GM12878 (cell line): ENCODE results near the gene ARHGAP19.

Experiments used
- CTCF ChIP-seq, 3 experiments: IDR thresholded peaks in 2 of 3; conservative IDR thresholded peaks in 1 of 3; 2 replicates each; pipeline ENCODE4 v1.5.1; 2011; ENCODE audit warnings: low read depth in 3 of 3, low read length in 3 of 3, mild to moderate bottlenecking in 3 of 3, control low read depth in 2 of 3, moderate library complexity in 2 of 3, inconsistent platforms in 1 of 3, mixed read lengths in 1 of 3; ENCODE audit not compliant: control insufficient read depth in 2 of 3, insufficient read depth in 1 of 3; ENCODE audit errors: extremely low read depth in 1 of 3
- EP300 ChIP-seq, 2 experiments: fragments of 150-350 bp in 1 of 2; IDR thresholded peaks; 2 replicates each; pipeline ENCODE4 v1.6.1; 2011 to 2012; ENCODE audit warnings: low read depth in 2 of 2, low read length in 2 of 2, borderline replicate concordance in 1 of 2, improper control_type of control experiment in 1 of 2, inconsistent platforms in 1 of 2; ENCODE audit not compliant: control insufficient read depth in 1 of 2
- GATAD2B ChIP-seq: fragments of 450-650 bp; conservative IDR thresholded peaks from 2 replicates; pipeline ENCODE4 v1.6.1; 2017; ENCODE audit warnings: low read depth, mild to moderate bottlenecking, moderate library complexity
- HDAC2 ChIP-seq: fragments of 200-600 bp; sonication (generic); IDR thresholded peaks from 2 replicates; pipeline ENCODE4 v1.6.1; 2017
- POLR2A ChIP-seq: IDR thresholded peaks from 2 replicates; pipeline ENCODE4 v1.6.1; 2011; ENCODE audit warnings: low read depth, mild to moderate bottlenecking, low read length
- RAD21 ChIP-seq: IDR thresholded peaks from 2 replicates; pipeline ENCODE4 v1.6.1; 2011; ENCODE audit warnings: mild to moderate bottlenecking, low read depth, low read length, moderate library complexity; ENCODE audit not compliant: insufficient read depth
- REST ChIP-seq: IDR thresholded peaks from 2 replicates; pipeline ENCODE4 v1.6.1; 2012; ENCODE audit warnings: mild to moderate bottlenecking, low read depth, low read length
- SMAD1 ChIP-seq: fragments of 450-650 bp; IDR thresholded peaks from 2 replicates; pipeline ENCODE4 v1.6.1; 2018; ENCODE audit warnings: mild to moderate bottlenecking, low read depth; ENCODE audit not compliant: partially characterized antibody
- SRF ChIP-seq, 2 experiments: IDR thresholded peaks; 2 replicates each; pipeline ENCODE4 v1.6.1; 2011; ENCODE audit warnings: low read depth in 2 of 2, low read length in 2 of 2, mild to moderate bottlenecking in 1 of 2, moderate library complexity in 1 of 2
- TAF1 ChIP-seq: IDR thresholded peaks from 2 replicates; pipeline ENCODE4 v1.6.1; 2011; ENCODE audit warnings: mild to moderate bottlenecking, low read depth, low read length, borderline replicate concordance
- TARDBP ChIP-seq: IDR thresholded peaks from 2 replicates; pipeline ENCODE4 v1.6.1; 2016; ENCODE audit warnings: borderline replicate concordance
- TCF12 ChIP-seq: IDR thresholded peaks from 2 replicates; pipeline ENCODE4 v1.6.1; 2011; ENCODE audit warnings: low read depth, mild to moderate bottlenecking, low read length
- USF2 ChIP-seq: IDR thresholded peaks from 2 replicates; pipeline ENCODE4 v1.6.1; 2011; ENCODE audit warnings: low read depth, low read length, improper control_type of control experiment, borderline replicate concordance
- YY1 ChIP-seq: IDR thresholded peaks from 2 replicates; pipeline ENCODE4 v1.6.1; 2011; ENCODE audit warnings: low read depth, mild to moderate bottlenecking, low read length

GRCh38 chr10:97338041-97338440 lies 45.6 kb upstream of the ARHGAP19 start:
- no peak for TF ChIP-seq SRF (IDR thresholded peaks at IDR 0.05; ENCODE audit: low read depth in 2 of 2, low read length in 2 of 2)
- TF ChIP-seq CTCF (IDR thresholded peaks at IDR 0.05 in 2 of 3, conservative IDR thresholded peaks at IDR 0.05 in 1 of 3; ENCODE audit: control insufficient read depth in 2 of 3, extremely low read depth in 1 of 3, insufficient read depth in 1 of 3, low read depth in 3 of 3, low read length in 3 of 3): no peak
- TF ChIP-seq REST: no peak
- no peak for TF ChIP-seq TAF1
- no peak for TF ChIP-seq TCF12
- TF ChIP-seq TARDBP: no peak
- TF ChIP-seq YY1: no peak
- TF ChIP-seq GATAD2B: no peak
- no peak for TF ChIP-seq RAD21
- no peak for TF ChIP-seq EP300 (IDR thresholded peaks at IDR 0.05; ENCODE audit: borderline replicate concordance in 1 of 2, control insufficient read depth in 1 of 2, low read depth in 2 of 2, low read length in 2 of 2)
- TF ChIP-seq POLR2A: no peak
- TF ChIP-seq HDAC2: no peak
- no peak for TF ChIP-seq USF2
- TF ChIP-seq SMAD1: no peak
